GM18951 (cell line): ENCODE data around the gene SP140.

ENCODE experiments used
- POLR2A ChIP-seq: IDR thresholded peaks from 4 replicates; pipeline ENCODE4 v1.6.1; 2011; ENCODE audit warnings: mild to moderate bottlenecking; ENCODE audit not compliant: insufficient read length, insufficient read depth; ENCODE audit errors: extremely low read depth
- in situ Hi-C: fragments of 300-500 bp; cut with MboI; formaldehyde crosslinking; loops from one replicate; pipeline ENCODE4 v1.12.0; 2022; ENCODE audit warnings: low sequenced_read_pairs, mixed read lengths, inconsistent platforms; ENCODE audit not compliant: unreplicated experiment

The SP140 gene

GRCh38 chr2:230225486-230225885 lies at the start of gene SP140:
SP140 (plus strand) TSS chr2:230225736; CDS start chr2:230225845, 109 bp downstream.
- TF ChIP-seq POLR2A, result peak; percentile 80
- in situ Hi-C loops, result no loop called here

GRCh38 chr2:230176996-230177395 lies 48.5 kb upstream of the SP140 start:
- no peak for TF ChIP-seq POLR2A
- in situ Hi-C loops, result no loop called here

GRCh38 chr2:230178546-230179485 lies 46.7 kb upstream of the SP140 start:
- in situ Hi-C loops, result no loop called here
- TF ChIP-seq POLR2A, result no peak

GRCh38 chr2:230179907-230180306 lies 45.6 kb upstream of the SP140 start:
- in situ Hi-C loops, result no loop called here
- TF ChIP-seq POLR2A, result no peak

- no peak for TF ChIP-seq POLR2A
- in situ Hi-C loops, result no loop called here
Measured at GRCh38 chr2:230181195-230181594, 44.3 kb upstream of the SP140 start.

GRCh38 chr2:230184727-230185578 lies 40.6 kb upstream of the SP140 start:
- TF ChIP-seq POLR2A, result no peak
- in situ Hi-C loops, result no loop called here

- TF ChIP-seq POLR2A, result no peak
- in situ Hi-C loops, result loop anchor here (25.0 kb wide), 1 partner anchor 410 kb away; no protein-coding TSS in a partner anchor
Measured at GRCh38 chr2:230202430-230203109, 23.0 kb upstream of the SP140 start.

GRCh38 chr2:230203110-230203676 lies 22.3 kb upstream of the SP140 start:
- in situ Hi-C loops, result loop anchor here (25.0 kb wide), 1 partner anchor 409 kb away; no protein-coding TSS in a partner anchor
- TF ChIP-seq POLR2A, result peak; percentile 27

- no peak for TF ChIP-seq POLR2A
- in situ Hi-C loops, result loop anchor here (25.0 kb wide), 1 partner anchor 407 kb away; no protein-coding TSS in a partner anchor
Measured at GRCh38 chr2:230205034-230205433, 20.5 kb upstream of the SP140 start.

GRCh38 chr2:230205721-230206120 lies 19.8 kb upstream of the SP140 start:
- in situ Hi-C loops, result loop anchor here (25.0 kb wide), 1 partner anchor 407 kb away; no protein-coding TSS in a partner anchor
- TF ChIP-seq POLR2A, result no peak

GRCh38 chr2:230208576-230208975 lies 17.0 kb upstream of the SP140 start:
- no peak for TF ChIP-seq POLR2A
- in situ Hi-C loops, result loop anchor here (25.0 kb wide), 1 partner anchor 404 kb away; no protein-coding TSS in a partner anchor

- in situ Hi-C loops, result loop anchor here (25.0 kb wide), 1 partner anchor 403 kb away; no protein-coding TSS in a partner anchor
- TF ChIP-seq POLR2A, result no peak
Measured at GRCh38 chr2:230209422-230210051, 16.0 kb upstream of the SP140 start.
